ENCODE data around the gene GFRA3. TPM values are rescaled to one million over a fixed set of nuclear protein-coding genes. Genes with fewer than 3 reads are reported as not detected.
"Not testable (repeated sequence)": the region's sequence is repeated elsewhere in the genome, so short reads cannot be mapped to it uniquely, and the experiment has no call there.

Gene GFRA3
- total and polyA plus RNA-seq, 4 donors = 0.55 to 3.2 TPM; not detected in 2

DNA sequence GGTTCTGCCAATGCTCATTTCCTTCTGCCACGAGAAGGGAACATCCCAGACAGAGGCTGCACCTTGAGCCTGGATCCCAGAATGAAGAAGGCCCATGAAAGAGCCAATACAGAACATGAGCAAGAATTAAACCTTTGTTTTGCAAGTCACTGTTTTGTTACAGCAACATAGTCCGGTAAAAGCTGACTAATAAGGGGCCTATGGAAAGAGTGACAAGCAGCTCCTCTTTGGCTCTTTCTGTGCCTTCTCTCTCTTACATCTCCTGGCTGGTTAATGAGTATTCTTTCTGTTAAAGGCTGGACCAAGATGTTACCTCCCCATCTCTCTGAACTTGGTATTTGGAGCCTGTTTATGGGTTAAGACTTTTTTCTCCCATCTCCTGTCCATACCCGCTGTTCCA lies 10.8 kb downstream of the GFRA3 start:
- no peak for ATAC-seq (ENCODE audit: low FRiP score)
- 72 to 83% methylated on average over 3 of the region's 3 CpGs for WGBS, 2 donors
- no peak overlapping the region for H3K4me3 ChIP-seq (ENCODE audit: low read length in 2 of 2)

GRCh38 chr5:138258704-138259292 lies 15.6 kb downstream of the GFRA3 start:
- Histone ChIP-seq H3K4me1 (ENCODE audit: control insufficient read depth in 1 of 2, insufficient read depth in 2 of 2, low read length in 2 of 2) (no peaks in the 10 kb centered on the region), H3K9me3 (ENCODE audit: control insufficient read depth, low read length) (no peaks in the 10 kb centered on the region), H3K27me3 (ENCODE audit: control insufficient read depth in 1 of 2, insufficient read depth in 2 of 2, low read length in 1 of 2) (no peaks in the 10 kb centered on the region), H3K4me3 (ENCODE audit: low read length in 2 of 2) (no peak overlapping the region), H3K36me3 (ENCODE audit: control insufficient read depth in 1 of 2, insufficient read depth in 2 of 2, low read length in 1 of 2) (no peaks in the 10 kb centered on the region), H3K27ac (ENCODE audit: low read depth in 1 of 2, low read length in 2 of 2) (no peak overlapping the region)
- DNase-seq (no peak), ATAC-seq (ENCODE audit: low FRiP score) (no peak)
- 74 to 75% methylated on average over 4 of the region's 4 CpGs for WGBS, 2 donors
- intact Hi-C loops (cut with DNase I) = no loop called here

More for the DNA sequence above, 10.8 kb downstream of the GFRA3 start:
- Histone ChIP-seq H3K4me1 (ENCODE audit: control insufficient read depth in 1 of 2, insufficient read depth in 2 of 2, low read length in 2 of 2) (no peaks in the 10 kb centered on the region), H3K27me3 (ENCODE audit: control insufficient read depth in 1 of 2, insufficient read depth in 2 of 2, low read length in 1 of 2) (no peaks in the 10 kb centered on the region), H3K9me3 (ENCODE audit: control insufficient read depth, low read length) (no peaks in the 10 kb centered on the region), H3K27ac (ENCODE audit: low read depth in 1 of 2, low read length in 2 of 2) (no peak overlapping the region), H3K36me3 (ENCODE audit: control insufficient read depth in 1 of 2, insufficient read depth in 2 of 2, low read length in 1 of 2) (no peaks in the 10 kb centered on the region)
- no peak for DNase-seq
- intact Hi-C loops (cut with DNase I) = no loop called here

DNA sequence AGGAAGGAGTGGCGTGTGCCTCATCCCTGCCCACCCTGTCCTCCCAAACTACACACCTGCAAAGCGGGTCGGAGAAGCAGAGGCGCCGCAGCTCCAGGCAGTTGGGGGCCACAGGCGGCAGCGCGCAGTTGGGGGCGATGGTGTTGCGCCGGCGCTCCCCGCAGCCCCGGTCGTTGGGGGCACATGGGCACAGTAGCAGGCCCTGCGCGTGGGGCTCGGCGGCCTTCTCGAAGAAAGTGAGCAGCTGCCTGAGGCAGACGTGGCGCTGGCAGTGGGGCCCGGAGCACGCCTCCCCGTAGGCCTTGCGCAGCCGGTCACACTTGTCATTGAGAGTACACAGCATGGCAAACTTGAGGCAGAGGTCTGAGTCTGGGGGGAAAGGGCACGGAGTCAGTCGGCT lies 16.8 kb downstream of the GFRA3 start:
- intact Hi-C loops (cut with DNase I) = no loop called here
- H3K4me1 ChIP-seq (ENCODE audit: control insufficient read depth in 1 of 2, insufficient read depth in 2 of 2, low read length in 2 of 2) = no peaks in the 10 kb centered on the region
- no peaks in the 10 kb centered on the region for H3K27me3 ChIP-seq (ENCODE audit: control insufficient read depth in 1 of 2, insufficient read depth in 2 of 2, low read length in 1 of 2)
- no peaks in the 10 kb centered on the region for H3K36me3 ChIP-seq (ENCODE audit: control insufficient read depth in 1 of 2, insufficient read depth in 2 of 2, low read length in 1 of 2)
- DNase-seq (no peak), ATAC-seq (ENCODE audit: low FRiP score) (no peak)
- H3K9me3 ChIP-seq (ENCODE audit: control insufficient read depth, low read length) = no peaks in the 10 kb centered on the region
- no peak overlapping the region for H3K27ac ChIP-seq (ENCODE audit: low read depth in 1 of 2, low read length in 2 of 2)
- 47 to 54% methylated on average over 29 of the region's 29 CpGs for WGBS, 2 donors
- H3K4me3 ChIP-seq (ENCODE audit: low read length in 2 of 2) = no peak overlapping the region

DNA sequence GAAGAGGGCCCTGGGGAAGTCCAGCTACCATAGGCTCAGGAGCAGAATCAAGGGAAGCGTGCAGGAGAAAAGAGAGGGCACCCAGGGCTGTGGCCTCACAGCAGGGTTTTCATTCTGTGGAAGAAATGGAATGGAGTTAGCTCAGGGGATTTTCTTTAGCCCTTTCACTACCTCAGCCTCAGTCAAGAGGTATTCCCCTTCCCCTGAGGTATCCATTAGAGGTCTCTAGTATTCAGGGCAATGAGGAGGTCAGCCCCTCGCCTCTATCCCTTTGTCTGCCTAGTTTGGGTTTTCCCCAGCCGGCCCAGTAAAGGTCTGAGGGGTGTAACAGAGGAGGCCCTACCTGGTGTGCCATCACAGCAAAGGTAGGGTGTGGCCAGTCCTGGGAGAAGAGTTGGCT lies 21.5 kb downstream of the GFRA3 start:
- 86% methylated on average over 3 of the region's 3 CpGs for WGBS, 2 donors
- no peak for DNase-seq
- Histone ChIP-seq H3K36me3 (ENCODE audit: control insufficient read depth in 1 of 2, insufficient read depth in 2 of 2, low read length in 1 of 2) (no peaks in the 10 kb centered on the region), H3K9me3 (ENCODE audit: control insufficient read depth, low read length) (no peaks in the 10 kb centered on the region), H3K4me3 (ENCODE audit: low read length in 2 of 2) (no peak overlapping the region), H3K27ac (ENCODE audit: low read depth in 1 of 2, low read length in 2 of 2) (no peak overlapping the region), H3K4me1 (ENCODE audit: control insufficient read depth in 1 of 2, insufficient read depth in 2 of 2, low read length in 2 of 2) (no peaks in the 10 kb centered on the region), H3K27me3 (ENCODE audit: control insufficient read depth in 1 of 2, insufficient read depth in 2 of 2, low read length in 1 of 2) (no peaks in the 10 kb centered on the region)
- intact Hi-C loops (cut with DNase I) = no loop called here
- ATAC-seq (ENCODE audit: low FRiP score) = no peak

DNA sequence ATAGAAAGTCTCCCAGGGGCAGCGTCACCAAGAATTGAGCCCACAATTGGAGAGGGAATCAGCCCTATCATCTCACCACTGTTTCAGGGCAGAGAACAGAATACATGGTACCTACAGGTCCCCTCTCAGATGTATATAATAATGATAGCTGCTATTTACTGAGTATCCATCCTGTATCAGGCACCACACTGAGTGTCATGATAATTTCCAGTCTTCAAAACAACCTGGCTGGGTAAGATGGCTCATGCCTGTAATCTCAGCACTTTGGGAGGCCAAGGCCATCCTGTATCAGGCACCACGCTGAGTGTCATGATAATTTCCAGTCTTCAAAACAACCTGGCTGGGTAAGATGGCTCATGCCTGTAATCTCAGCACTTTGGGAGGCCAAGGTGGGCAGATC lies 26.6 kb downstream of the GFRA3 start:
- intact Hi-C loops (cut with DNase I); ATAC-seq (ENCODE audit: low FRiP score): not testable (repeated sequence)
- 93 to 94% methylated on average over 2 of the region's 2 CpGs for WGBS, 2 donors

DNA sequence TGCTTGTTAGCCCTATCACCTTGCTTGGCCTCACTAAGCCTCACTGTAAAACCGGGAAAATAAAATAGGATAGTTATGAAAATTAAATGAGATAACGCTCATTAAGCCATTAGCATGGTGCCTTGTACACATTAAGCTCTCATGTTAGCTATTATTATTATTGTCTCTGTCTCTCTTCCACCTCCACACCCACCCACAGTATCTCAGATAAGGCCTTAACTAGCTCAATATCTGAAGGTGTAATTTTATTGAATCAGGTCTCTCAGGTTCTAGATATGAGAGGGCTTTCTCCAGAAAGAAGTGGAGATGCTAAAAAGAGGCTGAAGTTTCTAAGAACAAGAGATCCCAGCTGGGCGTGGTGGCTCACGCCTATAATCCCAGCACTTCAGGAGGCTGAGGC lies 27.6 kb downstream of the GFRA3 start:
- intact Hi-C loops (cut with DNase I) = no loop called here
- H3K4me3 ChIP-seq (ENCODE audit: low read length in 2 of 2) = no peak overlapping the region
- 94 to 99% methylated on average over 4 of the region's 4 CpGs for WGBS, 2 donors

More for the DNA sequence above, 26.6 kb downstream of the GFRA3 start:
- not testable (repeated sequence) for DNase-seq; H3K36me3 ChIP-seq (ENCODE audit: control insufficient read depth in 1 of 2, insufficient read depth in 2 of 2, low read length in 1 of 2); H3K4me3 ChIP-seq (ENCODE audit: low read length in 2 of 2); H3K4me1 ChIP-seq (ENCODE audit: control insufficient read depth in 1 of 2, insufficient read depth in 2 of 2, low read length in 2 of 2); H3K9me3 ChIP-seq (ENCODE audit: control insufficient read depth, low read length); H3K27me3 ChIP-seq (ENCODE audit: control insufficient read depth in 1 of 2, insufficient read depth in 2 of 2, low read length in 1 of 2); H3K27ac ChIP-seq (ENCODE audit: low read depth in 1 of 2, low read length in 2 of 2)

GRCh38 chr5:138246334-138246733 lies 28.1 kb downstream of the GFRA3 start:
- Histone ChIP-seq H3K27ac (ENCODE audit: low read depth in 1 of 2, low read length in 2 of 2) (no peak overlapping the region), H3K27me3 (ENCODE audit: control insufficient read depth in 1 of 2, insufficient read depth in 2 of 2, low read length in 1 of 2) (no peaks in the 10 kb centered on the region), H3K4me1 (ENCODE audit: control insufficient read depth in 1 of 2, insufficient read depth in 2 of 2, low read length in 2 of 2) (no peaks in the 10 kb centered on the region), H3K36me3 (ENCODE audit: control insufficient read depth in 1 of 2, insufficient read depth in 2 of 2, low read length in 1 of 2) (no peaks in the 10 kb centered on the region), H3K4me3 (ENCODE audit: low read length in 2 of 2) (no peak overlapping the region), H3K9me3 (ENCODE audit: control insufficient read depth, low read length) (no peaks in the 10 kb centered on the region)
- no peak for ATAC-seq (ENCODE audit: low FRiP score)
- 90 to 96% methylated on average over 4 of the region's 4 CpGs for WGBS, 2 donors
- DNase-seq = no peak
- intact Hi-C loops (cut with DNase I) = no loop called here

More for the DNA sequence above, 27.6 kb downstream of the GFRA3 start:
- Histone ChIP-seq H3K27me3 (ENCODE audit: control insufficient read depth in 1 of 2, insufficient read depth in 2 of 2, low read length in 1 of 2) (no peaks in the 10 kb centered on the region), H3K36me3 (ENCODE audit: control insufficient read depth in 1 of 2, insufficient read depth in 2 of 2, low read length in 1 of 2) (no peaks in the 10 kb centered on the region), H3K9me3 (ENCODE audit: control insufficient read depth, low read length) (no peaks in the 10 kb centered on the region), H3K4me1 (ENCODE audit: control insufficient read depth in 1 of 2, insufficient read depth in 2 of 2, low read length in 2 of 2) (no peaks in the 10 kb centered on the region), H3K27ac (ENCODE audit: low read depth in 1 of 2, low read length in 2 of 2) (no peak overlapping the region)
- DNase-seq (no peak), ATAC-seq (ENCODE audit: low FRiP score) (no peak)

DNA sequence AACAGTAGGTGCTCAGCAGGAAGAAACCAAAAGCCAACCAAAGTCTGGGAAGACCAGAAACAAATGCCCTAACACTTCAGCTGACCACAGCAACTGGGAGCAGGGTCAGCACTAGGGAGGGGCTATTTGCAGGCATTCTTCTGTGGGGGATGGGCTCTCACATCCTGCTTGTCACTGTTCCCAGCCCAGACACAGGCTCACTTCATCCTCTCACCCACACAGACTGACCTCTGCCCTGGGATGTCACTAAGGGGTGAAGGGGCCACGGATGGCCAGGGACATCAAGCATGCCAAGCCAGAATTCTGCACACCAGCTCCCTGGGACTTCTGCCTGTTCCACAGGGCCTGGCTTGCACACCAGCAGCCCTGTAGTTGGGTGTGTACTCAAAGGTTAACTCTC lies 28.7 kb downstream of the GFRA3 start:
- intact Hi-C loops (cut with DNase I) = no loop called here
- 28 to 45% methylated on average over 1 of the region's 1 CpG for WGBS, 2 donors
- Histone ChIP-seq H3K9me3 (ENCODE audit: control insufficient read depth, low read length) (no peaks in the 10 kb centered on the region), H3K27ac (ENCODE audit: low read depth in 1 of 2, low read length in 2 of 2) (no peak overlapping the region), H3K27me3 (ENCODE audit: control insufficient read depth in 1 of 2, insufficient read depth in 2 of 2, low read length in 1 of 2) (no peaks in the 10 kb centered on the region), H3K4me1 (ENCODE audit: control insufficient read depth in 1 of 2, insufficient read depth in 2 of 2, low read length in 2 of 2) (no peaks in the 10 kb centered on the region), H3K36me3 (ENCODE audit: control insufficient read depth in 1 of 2, insufficient read depth in 2 of 2, low read length in 1 of 2) (no peaks in the 10 kb centered on the region), H3K4me3 (ENCODE audit: low read length in 2 of 2) (no peak overlapping the region)
- DNase-seq = no peak
- no peak for ATAC-seq (ENCODE audit: low FRiP score)

- no peaks in the 10 kb centered on the region for H3K36me3 ChIP-seq (ENCODE audit: control insufficient read depth in 1 of 2, insufficient read depth in 2 of 2, low read length in 1 of 2)
- intact Hi-C loops (cut with DNase I) = no loop called here
- no peak overlapping the region for H3K4me3 ChIP-seq (ENCODE audit: low read length in 2 of 2)
- H3K9me3 ChIP-seq (ENCODE audit: control insufficient read depth, low read length) = no peaks in the 10 kb centered on the region
- peak in 1 of 2 donors; percentile 30 for DNase-seq
- no peaks in the 10 kb centered on the region for H3K4me1 ChIP-seq (ENCODE audit: control insufficient read depth in 1 of 2, insufficient read depth in 2 of 2, low read length in 2 of 2)
- WGBS, 2 donors = 69 to 75% methylated on average over 2 of the region's 2 CpGs
- no peak overlapping the region for H3K27ac ChIP-seq (ENCODE audit: low read depth in 1 of 2, low read length in 2 of 2)
- H3K27me3 ChIP-seq (ENCODE audit: control insufficient read depth in 1 of 2, insufficient read depth in 2 of 2, low read length in 1 of 2) = no peaks in the 10 kb centered on the region
- no peak for ATAC-seq (ENCODE audit: low FRiP score)
Measured at GRCh38 chr5:138243794-138244193, 30.6 kb downstream of the GFRA3 start.
